OCI-LY1 (cell line): Measurements from ENCODE around the gene CREB5.

Experiments used
- H2AFZ ChIP-seq: fragments of 200-600 bp; sonication (generic), shearing (Covaris generic); 2 replicates; pipeline ENCODE4 v1.6.0; 2014; ENCODE audit warnings: antibody characterized with exemption, mild to moderate bottlenecking, low read length
- H3F3A ChIP-seq: fragments of 200-600 bp; sonication (generic), shearing (Covaris generic); 2 replicates; pipeline ENCODE4 v1.6.0; 2014; ENCODE audit warnings: mild to moderate bottlenecking, antibody characterized with exemption, low read length, moderate library complexity; ENCODE audit not compliant: insufficient read depth
- H3K27ac ChIP-seq: fragments of 200-600 bp; sonication (generic); 2 replicates; pipeline ENCODE4 v1.5.1; 2014; ENCODE audit warnings: low read length, mixed run types, mild to moderate bottlenecking, low read depth; ENCODE audit not compliant: poor library complexity, severe bottlenecking
- H3K27me3 ChIP-seq: fragments of 200-600 bp; sonication (generic); 2 replicates; pipeline ENCODE4 v1.6.0; 2014; ENCODE audit warnings: antibody characterized with exemption, mild to moderate bottlenecking, low read length, moderate library complexity; ENCODE audit not compliant: insufficient read depth
- H3K36me3 ChIP-seq: fragments of 200-600 bp; sonication (generic); 2 replicates; pipeline ENCODE4 v1.6.1; 2014; ENCODE audit warnings: mild to moderate bottlenecking, antibody characterized with exemption, low read length, moderate library complexity, mixed read lengths; ENCODE audit not compliant: insufficient read depth
- H3K4me1 ChIP-seq: fragments of 200-600 bp; sonication (generic); 2 replicates; pipeline ENCODE4 v1.5.1; 2014; ENCODE audit warnings: mild to moderate bottlenecking, low read length, moderate library complexity; ENCODE audit not compliant: insufficient read depth, severe bottlenecking
- H3K4me2 ChIP-seq: fragments of 200-600 bp; sonication (generic), shearing (Covaris generic); 2 replicates; pipeline ENCODE4 v1.6.1; 2014; ENCODE audit warnings: low read length
- H3K4me3 ChIP-seq: fragments of 200-600 bp; sonication (generic); 2 replicates; pipeline ENCODE4 v1.5.1; 2014; ENCODE audit warnings: low read length, low read depth, mild to moderate bottlenecking, mixed read lengths; ENCODE audit not compliant: poor library complexity, severe bottlenecking
- H3K79me2 ChIP-seq: fragments of 200-600 bp; shearing (Covaris generic); 2 replicates; pipeline ENCODE4 v1.6.1; 2016; ENCODE audit warnings: mixed run types, low read length, mixed read lengths; ENCODE audit not compliant: insufficient read depth
- H3K9ac ChIP-seq: fragments of 200-600 bp; sonication (generic), shearing (Covaris generic); 2 replicates; pipeline ENCODE4 v1.6.1; 2014; ENCODE audit warnings: mild to moderate bottlenecking, low read length, mixed read lengths
- H3K9me2 ChIP-seq: fragments of 200-600 bp; sonication (generic), shearing (Covaris generic); 2 replicates; pipeline ENCODE4 v1.6.1; 2014; ENCODE audit warnings: low read depth, mild to moderate bottlenecking, low read length, mixed read lengths
- H3K9me3 ChIP-seq: fragments of 200-600 bp; shearing (Covaris generic); 2 replicates; pipeline ENCODE4 v1.6.1; 2014; ENCODE audit warnings: low read length, mixed read lengths
- H4K20me1 ChIP-seq: fragments of 200-600 bp; sonication (generic), shearing (Covaris generic); 2 replicates; pipeline ENCODE4 v1.6.0; 2016; ENCODE audit warnings: mild to moderate bottlenecking, low read length; ENCODE audit not compliant: insufficient read depth
- EZH2 ChIP-seq: fragments of 200-600 bp; sonication (generic), shearing (Covaris generic); IDR thresholded peaks from 2 replicates; pipeline ENCODE4 v1.8.0; 2017; ENCODE audit warnings: borderline replicate concordance, mixed run types, mild to moderate bottlenecking, antibody characterized with exemption, low read length, moderate library complexity, mixed read lengths
- TF ChIP-seq, protein P1 (sequence below): fragments of 200-600 bp; sonication (generic), shearing (Covaris generic); IDR thresholded peaks from 2 replicates; pipeline ENCODE4 v1.5.1; 2017; ENCODE audit warnings: mild to moderate bottlenecking, antibody characterized with exemption, low read length, moderate library complexity, mixed read lengths

Gene CREB5

DNA sequence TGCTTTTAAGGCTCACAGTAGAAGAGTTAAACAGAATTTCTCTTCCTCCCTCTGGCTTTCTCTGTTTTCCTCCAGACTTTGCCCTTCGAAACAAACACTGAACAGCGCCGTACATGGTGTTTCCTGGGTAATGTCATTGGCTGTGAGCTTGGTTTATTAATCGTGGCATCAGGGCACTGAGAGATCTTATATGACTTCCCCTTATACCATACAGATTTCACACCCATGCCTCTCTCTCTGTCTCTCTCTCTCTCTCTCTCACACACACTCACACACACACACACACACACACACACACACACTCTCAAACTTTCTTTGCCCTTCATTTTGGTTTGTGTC lies 195.5 kb downstream of the CREB5 start:
- no peaks in the 10 kb centered on the region for H3K9me2 ChIP-seq
- H3K9ac ChIP-seq, result no peak overlapping the region
- H3K27me3 ChIP-seq, result no peaks in the 10 kb centered on the region
- H3F3A ChIP-seq, result no peaks in the 10 kb centered on the region
- TF ChIP-seq, protein P1, sequence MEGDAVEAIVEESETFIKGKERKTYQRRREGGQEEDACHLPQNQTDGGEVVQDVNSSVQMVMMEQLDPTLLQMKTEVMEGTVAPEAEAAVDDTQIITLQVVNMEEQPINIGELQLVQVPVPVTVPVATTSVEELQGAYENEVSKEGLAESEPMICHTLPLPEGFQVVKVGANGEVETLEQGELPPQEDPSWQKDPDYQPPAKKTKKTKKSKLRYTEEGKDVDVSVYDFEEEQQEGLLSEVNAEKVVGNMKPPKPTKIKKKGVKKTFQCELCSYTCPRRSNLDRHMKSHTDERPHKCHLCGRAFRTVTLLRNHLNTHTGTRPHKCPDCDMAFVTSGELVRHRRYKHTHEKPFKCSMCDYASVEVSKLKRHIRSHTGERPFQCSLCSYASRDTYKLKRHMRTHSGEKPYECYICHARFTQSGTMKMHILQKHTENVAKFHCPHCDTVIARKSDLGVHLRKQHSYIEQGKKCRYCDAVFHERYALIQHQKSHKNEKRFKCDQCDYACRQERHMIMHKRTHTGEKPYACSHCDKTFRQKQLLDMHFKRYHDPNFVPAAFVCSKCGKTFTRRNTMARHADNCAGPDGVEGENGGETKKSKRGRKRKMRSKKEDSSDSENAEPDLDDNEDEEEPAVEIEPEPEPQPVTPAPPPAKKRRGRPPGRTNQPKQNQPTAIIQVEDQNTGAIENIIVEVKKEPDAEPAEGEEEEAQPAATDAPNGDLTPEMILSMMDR, result no peak
- no peak for TF ChIP-seq EZH2
- H3K4me3 ChIP-seq, result no peak overlapping the region
- H3K36me3 ChIP-seq, result peaks cover 14% of the 10 kb centered on the region
- peaks cover 24% of the 10 kb centered on the region; the same call in 1 of the 2 replicates for H3K79me2 ChIP-seq
- peaks cover 49% of the 10 kb centered on the region for H3K4me1 ChIP-seq
- no peak overlapping the region for H2AFZ ChIP-seq
- no peak overlapping the region for H3K27ac ChIP-seq
- H3K9me3 ChIP-seq, result no peaks in the 10 kb centered on the region
- no peaks in the 10 kb centered on the region for H4K20me1 ChIP-seq
- H3K4me2 ChIP-seq, result no peak overlapping the region

DNA sequence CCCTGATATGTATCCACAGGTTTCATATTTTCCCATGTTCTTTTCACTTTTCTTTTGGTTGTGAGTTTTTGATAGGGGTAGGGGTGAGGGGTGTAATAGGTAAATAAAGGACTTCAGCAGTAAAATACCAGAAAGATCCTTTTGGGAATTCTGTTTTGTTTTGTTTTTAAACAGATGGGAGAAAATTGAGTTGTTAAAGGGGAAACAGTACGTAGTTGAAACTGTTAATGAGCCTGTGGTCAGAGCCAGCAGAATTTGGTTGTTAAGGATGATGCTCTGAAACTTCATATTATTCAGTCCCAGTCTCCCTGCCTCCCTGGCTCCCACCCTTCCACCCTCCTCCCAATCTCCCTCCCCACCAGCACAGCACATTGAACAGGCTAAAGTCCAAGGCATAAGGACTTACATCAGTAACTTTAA lies 195.9 kb downstream of the CREB5 start:
- Histone ChIP-seq H3F3A (no peaks in the 10 kb centered on the region), H2AFZ (no peak overlapping the region), H3K79me2 (peaks cover 24% of the 10 kb centered on the region; the same call in 1 of the 2 replicates), H3K4me2 (no peak overlapping the region), H3K4me3 (no peak overlapping the region), H3K36me3 (peaks cover 9% of the 10 kb centered on the region), H3K27me3 (no peaks in the 10 kb centered on the region), H3K9me3 (no peaks in the 10 kb centered on the region), H3K4me1 (peaks cover 53% of the 10 kb centered on the region), H4K20me1 (no peaks in the 10 kb centered on the region), H3K9ac (no peak overlapping the region), H3K27ac (no peak overlapping the region), H3K9me2 (no peaks in the 10 kb centered on the region)
- TF ChIP-seq, protein P1, result no peak
- TF ChIP-seq EZH2, result no peak

DNA sequence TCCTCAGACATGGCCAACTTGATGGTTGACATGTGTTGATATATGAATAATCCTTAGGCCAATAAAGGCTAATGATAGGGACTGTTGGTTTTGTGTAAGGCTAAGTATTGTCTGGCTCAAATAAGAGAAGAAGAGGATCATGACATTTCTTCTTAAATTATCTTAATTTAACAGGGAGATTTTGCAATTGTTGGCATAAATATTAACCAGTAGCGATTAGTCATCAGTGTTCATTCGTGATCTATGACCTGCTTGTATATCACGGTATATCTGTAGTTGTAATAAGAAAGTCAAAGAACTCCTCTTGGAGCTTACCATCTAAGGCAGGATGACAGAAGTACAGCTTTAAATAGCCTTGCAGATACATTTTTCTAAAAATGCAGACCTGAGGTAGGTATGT lies 196.4 kb downstream of the CREB5 start:
- no peak overlapping the region for H3K4me3 ChIP-seq
- peaks cover 24% of the 10 kb centered on the region; the same call in 1 of the 2 replicates for H3K79me2 ChIP-seq
- no peak for TF ChIP-seq EZH2
- TF ChIP-seq, protein P1, result no peak
- H3K27me3 ChIP-seq, result no peaks in the 10 kb centered on the region
- H3K9me2 ChIP-seq, result no peaks in the 10 kb centered on the region
- peaks cover 53% of the 10 kb centered on the region for H3K4me1 ChIP-seq
- H3K36me3 ChIP-seq, result peaks cover 9% of the 10 kb centered on the region; the same call in 1 of the 2 replicates
- H3K27ac ChIP-seq, result no peak overlapping the region
- H2AFZ ChIP-seq, result no peak overlapping the region
- H3F3A ChIP-seq, result no peaks in the 10 kb centered on the region; the same call in 1 of the 2 replicates
- H4K20me1 ChIP-seq, result no peaks in the 10 kb centered on the region
- H3K4me2 ChIP-seq, result no peak overlapping the region
- H3K9me3 ChIP-seq, result no peaks in the 10 kb centered on the region
- H3K9ac ChIP-seq, result no peak overlapping the region
